HG02970 (cell line): ENCODE data around the gene KCNK6.
"Not testable (repeated sequence)": the region's sequence is repeated elsewhere in the genome, so short reads cannot be mapped to it uniquely, and the experiment has no call there.

ENCODE experiments used
- ATAC-seq: cut with Tn5 transposase; IDR thresholded peaks from one replicate; pipeline ENCODE4 v1.9.1; 2021; ENCODE audit warnings: mild to moderate bottlenecking, moderate library complexity, moderate number of reproducible peaks; ENCODE audit not compliant: unreplicated experiment, low FRiP score

Gene KCNK6

DNA sequence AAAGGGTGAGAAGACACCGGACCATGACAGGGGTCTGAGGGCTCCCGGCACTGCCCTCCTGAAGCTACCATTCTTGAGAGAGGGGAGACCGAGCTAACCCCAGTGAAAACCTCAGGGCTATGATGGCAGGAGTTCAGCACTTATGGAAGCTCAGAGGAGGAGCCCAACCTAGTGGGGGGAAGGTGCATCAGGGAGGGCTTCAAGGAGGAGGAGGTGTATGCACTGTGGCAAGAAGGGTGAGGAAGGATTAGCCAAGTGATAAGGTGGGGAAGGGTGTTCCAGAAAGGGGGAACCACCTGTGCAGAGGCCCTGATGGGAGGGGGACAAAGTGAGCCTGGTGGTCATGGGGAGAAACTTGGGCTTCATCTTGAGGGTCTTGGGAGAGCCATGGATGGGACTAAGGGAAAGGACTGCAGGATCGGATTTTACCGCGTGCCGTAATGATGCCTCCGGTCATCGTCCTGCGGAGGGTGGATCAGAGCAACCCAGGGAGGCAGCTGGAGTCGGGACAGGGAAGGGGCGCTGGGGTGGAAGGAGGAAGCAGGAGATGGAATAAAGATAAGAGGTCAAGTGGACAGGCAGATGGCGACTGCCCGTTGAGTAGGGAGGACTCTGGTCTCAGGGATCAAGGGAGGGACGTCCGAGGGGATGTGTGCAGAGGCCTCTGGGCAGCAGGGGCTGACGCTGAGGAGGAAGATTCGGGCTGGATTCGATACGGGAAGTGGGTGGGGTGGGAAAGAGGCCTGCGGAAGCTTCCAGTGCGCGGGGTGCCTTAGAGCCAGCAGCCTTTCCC lies 41.4 kb downstream of the KCNK6 start:
- no peak for ATAC-seq

DNA sequence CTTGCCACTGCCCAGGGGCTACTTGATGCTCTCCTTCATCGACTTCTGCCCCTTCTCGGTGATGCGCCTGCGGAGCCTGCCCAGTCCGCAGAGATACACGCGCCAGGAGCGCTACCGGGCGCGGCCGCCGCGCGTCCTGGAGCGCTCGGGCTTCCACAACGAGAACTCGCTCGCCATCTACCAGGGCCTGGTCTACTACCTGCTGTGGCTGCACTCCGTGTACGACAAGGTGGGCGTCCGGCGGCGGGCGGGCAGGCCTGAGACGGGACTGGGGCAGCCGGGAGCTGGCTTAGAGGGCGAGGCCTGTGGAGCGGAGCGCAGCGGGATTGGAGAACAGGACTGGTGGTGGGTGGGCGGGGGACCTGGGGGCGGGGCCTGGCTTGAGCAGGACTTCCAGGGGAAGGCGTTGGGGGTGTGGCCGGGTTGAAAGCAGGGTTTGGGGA lies 42.0 kb downstream of the KCNK6 start:
- peak; percentile 55 for ATAC-seq

DNA sequence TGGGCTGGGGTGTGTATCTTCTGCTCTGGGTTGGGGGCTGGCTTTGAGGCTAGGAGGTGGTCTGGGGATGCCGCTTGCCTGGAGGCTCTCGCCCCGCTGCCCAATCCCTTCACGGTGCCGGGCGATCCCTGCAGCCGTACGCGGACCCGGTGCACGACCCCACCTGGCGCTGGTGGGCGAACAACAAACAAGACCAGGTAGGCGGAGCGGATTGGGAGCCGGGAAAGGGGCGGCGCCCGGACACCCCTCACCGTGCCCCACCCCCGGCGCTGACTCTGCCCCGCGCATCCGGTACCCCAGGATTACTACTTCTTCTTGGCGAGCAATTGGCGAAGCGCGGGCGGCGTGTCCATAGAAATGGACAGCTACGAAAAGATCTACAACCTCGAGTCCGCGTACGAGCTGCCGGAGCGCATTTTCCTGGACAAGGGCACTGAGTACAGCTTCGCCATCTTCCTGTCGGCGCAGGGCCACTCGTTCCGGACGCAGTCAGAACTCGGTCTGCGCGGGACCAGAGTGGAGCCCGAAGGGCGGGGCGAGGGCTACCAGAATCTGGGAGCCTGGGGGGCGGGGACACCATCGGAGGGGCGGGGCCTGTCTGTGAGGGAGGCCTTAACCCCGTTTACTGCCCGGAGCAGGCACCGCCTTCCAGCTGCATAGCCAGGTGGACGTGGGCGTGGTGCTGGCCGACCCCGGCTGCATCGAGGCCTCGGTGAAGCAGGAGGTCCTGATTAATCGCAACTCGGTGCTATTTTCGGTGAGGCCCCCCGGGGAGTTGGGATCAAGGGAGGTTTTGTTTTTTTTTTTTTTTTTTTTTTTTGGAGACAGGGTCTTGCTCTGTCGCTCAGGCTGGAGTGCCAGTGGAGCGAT lies 42.7 kb downstream of the KCNK6 start:
- ATAC-seq, result peak; percentile 18

DNA sequence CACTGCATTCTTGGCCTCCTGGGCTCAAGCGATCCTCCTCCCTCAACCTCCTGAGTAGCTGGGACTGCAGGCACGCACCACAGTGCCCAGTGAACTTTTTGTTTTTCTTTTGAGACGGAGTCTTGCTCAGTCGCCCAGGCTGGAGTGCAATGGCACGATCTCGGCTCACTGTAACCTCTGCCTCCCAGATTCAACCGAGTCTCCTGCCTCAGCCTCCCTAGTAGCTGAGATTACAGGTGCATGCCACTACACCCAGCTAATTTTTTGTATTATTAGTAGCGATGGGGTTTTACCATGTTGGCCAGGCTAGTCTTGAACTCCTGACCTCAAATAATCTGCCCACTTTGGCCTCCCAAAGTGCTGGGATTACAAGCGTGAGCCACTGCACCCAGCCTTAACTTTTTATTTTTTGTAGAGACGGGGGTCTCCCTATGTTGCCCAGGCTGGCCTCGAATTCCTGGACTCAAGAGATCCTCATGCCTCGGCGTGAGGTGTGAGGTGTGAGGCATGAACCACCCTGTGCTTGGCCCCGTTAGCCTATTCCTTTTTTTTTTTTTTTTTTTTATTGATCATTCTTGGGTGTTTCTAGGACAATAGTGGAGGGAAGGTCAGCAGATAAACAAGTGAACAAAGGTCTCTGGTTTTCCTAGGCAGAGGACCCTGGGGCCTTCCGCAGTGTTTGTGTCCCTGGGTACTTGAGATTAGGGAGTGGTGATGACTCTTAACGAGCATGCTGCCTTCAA lies 43.5 kb downstream of the KCNK6 start:
- not testable (repeated sequence) for ATAC-seq

DNA sequence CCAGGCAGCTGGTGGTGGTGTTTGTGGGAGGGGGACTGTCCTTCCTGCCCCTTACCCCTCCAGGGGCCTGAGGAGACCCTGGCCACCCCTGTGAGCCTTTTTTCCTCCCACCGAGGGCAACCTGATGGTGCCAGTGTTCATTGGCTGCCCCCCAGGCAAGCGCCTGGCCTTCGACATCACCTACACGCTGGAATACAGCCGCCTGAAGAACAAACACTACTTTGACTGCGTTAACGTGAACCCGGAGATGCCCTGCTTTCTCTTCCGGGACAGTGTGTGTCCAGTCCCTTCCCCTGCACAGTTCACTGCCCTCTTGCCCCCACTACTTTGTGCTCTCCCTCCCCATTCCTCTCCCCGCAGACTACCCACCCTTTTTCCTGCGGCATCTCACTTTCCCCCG lies 47.4 kb downstream of the KCNK6 start:
- no peak for ATAC-seq

DNA sequence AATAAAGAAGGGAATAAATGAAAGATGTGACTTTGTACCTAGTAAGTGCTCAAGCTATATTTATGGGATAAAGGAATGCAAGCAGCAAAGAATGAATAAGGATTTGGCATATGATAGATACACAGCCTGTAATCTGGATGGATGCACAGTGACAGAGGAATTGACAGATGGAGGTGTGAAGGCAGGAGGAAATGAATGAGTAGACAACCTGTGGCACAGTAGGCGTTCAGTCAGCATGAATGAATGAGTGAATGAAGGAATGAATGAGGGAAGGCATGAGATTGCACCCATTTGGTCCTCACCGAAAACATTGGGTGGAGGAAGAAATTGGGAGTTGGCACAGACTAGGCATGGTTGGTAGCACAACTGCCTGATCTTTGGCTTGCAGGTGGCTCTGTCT lies 49.9 kb downstream of the KCNK6 start:
- no peak for ATAC-seq

DNA sequence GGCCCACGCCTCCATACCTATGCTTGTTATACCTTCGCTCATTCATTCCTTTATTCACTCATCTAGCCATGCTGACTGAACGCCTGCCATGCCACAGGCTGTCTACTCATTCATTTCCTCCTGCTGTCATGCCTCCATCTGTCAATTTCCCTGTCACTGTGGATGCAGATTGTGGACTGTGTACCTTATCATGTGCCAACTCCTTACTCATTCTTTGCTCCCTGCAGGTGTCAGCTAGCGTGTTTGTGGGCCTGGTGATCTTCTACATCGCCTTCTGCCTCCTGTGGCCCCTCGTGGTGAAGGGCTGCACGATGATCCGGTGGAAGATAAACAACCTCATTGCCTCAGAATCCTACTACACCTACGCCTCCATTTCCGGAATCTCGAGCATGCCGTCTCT lies 50.7 kb downstream of the KCNK6 start:
- ATAC-seq, result no peak

DNA sequence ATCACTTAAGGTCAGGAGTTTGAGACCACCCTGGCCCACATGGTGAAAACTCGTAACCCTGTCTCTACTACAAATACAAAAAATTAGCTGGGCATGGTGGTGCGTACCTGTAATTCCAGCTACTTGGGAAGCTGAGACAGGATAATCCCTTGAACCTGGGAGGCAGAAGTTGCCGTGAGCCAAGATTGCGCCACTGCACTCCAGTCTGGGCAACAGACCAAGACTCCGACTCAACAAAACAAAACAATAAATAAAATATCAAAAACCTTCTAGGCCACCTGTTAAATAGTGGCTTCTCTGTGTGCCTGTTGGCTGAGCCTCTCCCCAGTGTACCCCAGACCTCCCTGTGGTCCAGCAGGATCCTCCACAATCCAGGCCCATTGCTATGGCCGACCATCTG lies 51.4 kb downstream of the KCNK6 start:
- no peak for ATAC-seq

DNA sequence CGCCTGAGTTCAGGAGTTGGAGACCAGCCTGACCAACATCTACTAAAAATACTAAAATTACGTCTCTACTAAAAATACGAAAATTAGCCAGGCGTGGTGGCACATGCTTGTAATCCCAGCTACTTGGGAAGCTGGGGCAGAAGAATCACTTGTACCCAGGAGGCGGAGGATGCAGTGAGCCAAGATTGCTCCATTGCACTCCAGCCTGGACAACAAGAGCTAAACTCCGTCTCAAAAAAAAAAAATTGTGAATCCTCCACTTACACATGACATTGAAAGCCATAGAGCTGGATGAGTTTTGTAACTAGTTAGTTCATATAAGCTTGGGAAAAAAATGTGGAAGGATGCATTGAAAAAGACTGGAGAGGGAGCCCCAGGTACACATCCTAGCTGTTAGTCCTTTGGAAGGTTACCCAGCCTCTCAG lies 54.3 kb downstream of the KCNK6 start:
- ATAC-seq, result no peak

DNA sequence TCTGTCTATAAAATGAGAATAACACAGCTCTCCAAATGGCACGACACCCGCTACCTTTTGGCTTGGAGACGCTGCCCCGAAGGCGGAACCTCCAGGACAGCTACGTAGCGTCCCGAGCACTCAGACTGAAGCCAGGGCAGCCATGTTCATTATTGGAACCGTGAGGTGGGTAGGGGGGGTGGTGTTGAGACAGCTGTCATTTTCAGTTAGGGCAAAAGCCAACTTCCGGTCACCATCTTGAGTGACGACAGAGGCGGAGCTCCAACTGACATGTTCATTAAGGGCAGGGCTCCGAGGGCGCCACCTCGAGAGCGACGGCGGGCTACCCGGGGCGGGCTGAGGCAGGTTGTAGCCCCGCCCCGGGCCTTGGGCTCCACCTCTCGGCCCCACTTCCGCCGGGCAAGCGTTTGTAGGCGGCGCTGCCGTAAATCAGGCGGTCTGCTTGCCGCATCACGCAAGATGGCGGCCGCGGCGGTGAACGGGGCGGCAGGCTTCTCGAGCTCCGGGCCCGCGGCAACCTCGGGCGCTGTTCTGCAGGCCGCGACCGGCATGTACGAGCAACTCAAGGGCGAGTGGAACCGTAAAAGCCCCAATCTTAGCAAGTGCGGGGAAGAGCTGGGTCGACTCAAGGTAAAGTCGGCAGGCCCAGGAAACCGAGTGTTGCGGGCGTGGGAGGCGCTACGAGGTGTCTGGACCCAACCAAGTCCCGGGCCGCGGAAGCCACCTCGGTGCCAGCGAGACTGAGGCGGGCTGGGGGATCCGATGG lies 54.9 kb downstream of the KCNK6 start, which contains the start of gene PSMD8:
Gene PSMD8 (plus strand): TSS at position 240 of the 766 bp plus-strand sequence. CDS start 31 bp downstream, at position 271.
- ATAC-seq, result peak; percentile 92

DNA sequence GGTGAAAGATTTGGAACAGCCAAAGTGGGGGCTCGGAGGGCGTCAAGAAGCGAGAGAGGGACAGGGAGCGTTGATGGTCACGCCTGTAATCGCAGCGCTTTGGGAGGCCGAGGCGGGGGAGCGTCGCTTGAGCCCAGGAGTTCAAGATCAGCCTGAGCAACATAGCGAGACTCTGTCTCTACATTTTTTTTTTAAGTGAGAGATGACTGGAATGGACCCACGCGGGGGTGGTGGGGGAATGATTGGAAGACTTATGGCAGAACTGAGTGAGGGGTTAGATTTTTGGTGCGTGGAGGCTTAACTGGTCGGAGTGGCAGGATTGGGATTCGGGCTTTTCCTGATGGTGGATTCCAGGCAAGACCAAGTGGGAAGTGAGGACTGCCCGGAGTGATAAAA lies 55.5 kb downstream of the KCNK6 start:
- no peak for ATAC-seq

DNA sequence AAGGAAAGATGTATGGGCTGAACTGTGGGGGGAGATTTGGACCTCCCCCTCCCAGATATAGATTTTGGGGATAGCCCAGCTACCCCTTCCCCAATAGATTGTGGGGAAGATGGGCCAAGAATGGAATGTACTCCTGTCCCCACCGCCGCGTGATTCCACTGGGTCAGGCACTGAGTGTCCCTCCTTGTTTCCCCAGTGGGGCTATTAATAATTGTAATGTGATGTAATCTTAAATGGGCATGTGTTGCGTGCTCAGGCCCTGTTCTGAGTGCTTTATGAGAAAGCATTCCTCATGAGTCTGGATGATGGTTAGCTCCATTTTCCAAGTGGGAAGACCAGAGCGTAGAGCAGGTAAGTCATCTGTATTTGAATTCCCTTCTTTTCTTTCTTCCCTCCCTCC lies 56.1 kb downstream of the KCNK6 start:
- ATAC-seq, result no peak

DNA sequence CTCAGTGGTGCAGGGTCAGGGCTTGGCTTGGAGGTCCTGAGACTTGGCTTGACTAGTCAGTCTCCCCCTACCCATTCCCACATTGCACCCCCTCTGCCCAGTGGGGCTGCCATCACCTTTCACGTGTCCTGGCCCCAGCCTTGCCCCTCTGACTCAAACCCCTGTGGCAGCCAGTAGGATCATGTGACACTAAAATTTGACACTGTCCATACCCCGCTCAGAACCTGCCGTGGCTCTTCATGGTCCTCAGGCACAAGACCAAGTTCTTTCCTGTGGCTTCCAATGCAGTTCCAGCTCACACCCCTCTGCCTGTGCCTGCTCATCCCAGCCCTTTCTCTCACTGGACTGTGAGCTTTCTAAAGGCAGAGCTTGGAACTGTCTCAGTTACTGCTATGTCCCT lies 56.9 kb downstream of the KCNK6 start:
- ATAC-seq, result no peak

DNA sequence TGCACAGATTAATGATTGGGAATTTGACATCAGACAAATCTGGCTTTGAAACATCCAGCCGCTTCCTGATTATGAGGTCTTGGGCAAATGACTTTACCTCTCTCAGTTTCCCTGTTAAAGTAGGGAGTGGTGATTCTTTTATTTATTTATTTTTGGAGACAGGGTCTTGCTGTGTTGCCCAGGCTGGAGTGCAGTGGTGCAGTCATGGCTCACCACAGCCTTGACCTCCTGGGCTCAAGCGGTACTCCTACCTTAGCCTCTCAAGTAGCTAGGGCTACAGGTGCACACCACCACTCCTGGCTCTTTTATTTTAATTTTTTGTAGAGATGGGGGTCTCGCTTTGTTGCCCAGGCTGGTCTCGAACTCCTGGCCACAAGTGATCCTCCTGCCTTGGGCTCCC lies 57.4 kb downstream of the KCNK6 start:
- no peak for ATAC-seq

DNA sequence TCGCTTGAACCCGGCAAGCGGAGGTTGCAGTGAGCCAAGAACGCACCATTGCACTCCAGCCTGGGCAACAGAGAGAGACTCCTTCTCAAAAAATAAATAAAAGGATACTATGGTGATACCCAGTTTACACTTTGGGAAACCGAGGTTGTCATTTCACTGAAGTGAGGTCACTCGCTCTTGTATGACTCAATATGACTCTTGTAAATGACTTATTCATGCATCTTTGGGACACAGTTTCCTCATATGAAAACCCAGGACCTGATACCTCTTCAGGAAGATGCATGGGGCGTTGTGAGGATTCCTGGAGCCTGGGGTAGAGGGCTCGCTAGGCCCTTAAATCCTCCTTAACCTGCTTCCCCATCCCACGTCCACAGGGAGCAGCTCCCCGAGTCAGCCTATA lies 59.2 kb downstream of the KCNK6 start:
- ATAC-seq, result no peak

DNA sequence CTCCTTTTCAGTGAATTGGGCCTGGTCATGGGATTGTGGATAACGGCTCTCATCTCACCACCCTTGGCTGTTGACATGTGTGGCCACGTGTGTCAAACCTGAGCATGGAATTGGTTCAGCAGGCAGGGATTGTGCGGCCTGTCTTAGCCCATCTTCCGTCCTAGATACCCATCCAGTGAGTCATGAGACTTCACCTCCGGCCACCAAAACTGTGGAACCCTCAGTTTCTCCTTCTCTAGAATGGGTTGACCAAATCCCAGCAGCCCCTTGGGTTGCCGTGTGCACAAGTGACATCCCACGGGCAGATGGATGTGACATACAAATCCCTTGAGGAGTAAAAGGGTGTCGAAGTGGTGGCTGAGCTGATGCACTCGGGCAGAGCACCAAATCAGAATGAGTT lies 61.5 kb downstream of the KCNK6 start:
- ATAC-seq, result no peak
